Tibial nerve (tissue), 4 donors: ENCODE results near the gene VPS37D. TPM values are rescaled to one million over a fixed set of nuclear protein-coding genes. Genes with fewer than 3 reads are reported as not detected.

Source experiments
- DNase-seq, 2 donors: peaks; one replicate each; pipeline ENCODE4 v3.0.0-alpha.2; 2019; ENCODE audit warnings: low spot score in 2 of 2
- H3K27ac ChIP-seq, 4 donors: fragments of 200-600 bp; sonication (generic) in 3 of 4; one replicate each; pipeline ENCODE4 v1.5.1; 2017 to 2019; ENCODE audit warnings: mild to moderate bottlenecking in 1 of 4
- H3K27me3 ChIP-seq, 2 donors: fragments of 200-600 bp; sonication (generic) in 1 of 2; one replicate each; pipeline versions ENCODE4 v1.5.1 to v1.6.0; 2017 to 2019
- H3K36me3 ChIP-seq, 3 donors: fragments of 200-600 bp; sonication (generic); one replicate each; pipeline ENCODE4 v1.5.1; 2018 to 2019
- H3K4me1 ChIP-seq, 4 donors: fragments of 200-600 bp; sonication (generic) in 3 of 4; one replicate each; pipeline ENCODE4 v1.5.1; 2017 to 2019
- H3K4me3 ChIP-seq, 4 donors: fragments of 200-600 bp; sonication (generic) in 3 of 4; one replicate each; pipeline ENCODE4 v1.5.1; 2017 to 2019; ENCODE audit warnings: mild to moderate bottlenecking in 1 of 4, moderate library complexity in 1 of 4
- H3K9me3 ChIP-seq, 4 donors: fragments of 200-600 bp; sonication (generic) in 3 of 4; one replicate each; pipeline ENCODE4 v1.5.1; 2017 to 2019
- EP300 ChIP-seq, 2 donors: sonication (generic); formaldehyde crosslinking; IDR thresholded peaks; one replicate each; pipeline ENCODE4 v1.6.1; 2017; ENCODE audit warnings: antibody characterized with exemption in 2 of 2, mild to moderate bottlenecking in 1 of 2
- POLR2A ChIP-seq, 2 donors: fragments of 450-650 bp; IDR thresholded peaks; one replicate each; pipeline ENCODE4 v1.6.1; 2017; ENCODE audit warnings: antibody characterized with exemption in 2 of 2, mild to moderate bottlenecking in 2 of 2, moderate library complexity in 2 of 2
- WGBS, 2 donors: methylation state at CpG; one replicate each; pipeline ENCODE4 v1.1.5; 2018; 5-methylcytosine and 5-hydroxymethylcytosine counted together
- total RNA-seq, 4 donors: library from RNA; depleted of rRNA; stranded (reverse); fragments of >200 nt; gene quantifications; one replicate each; pipeline ENCODE4 v1.1.0, GENCODE V29; 2016
- TF ChIP-seq, protein P1 (sequence below), 5 experiments: fragments of 200-600 bp in 3 of 5; fragments of 450-650 bp in 2 of 5; sonication (generic) in 3 of 5; IDR thresholded peaks; one replicate each; pipeline ENCODE4 v1.5.1; 2016 to 2019; ENCODE audit warnings: antibody characterized with exemption in 5 of 5, mild to moderate bottlenecking in 3 of 5, moderate library complexity in 2 of 5

VPS37D gene
- total RNA-seq, 4 donors from 2014 or later = 1.1 to 4.2 (median 3.4) TPM

DNA sequence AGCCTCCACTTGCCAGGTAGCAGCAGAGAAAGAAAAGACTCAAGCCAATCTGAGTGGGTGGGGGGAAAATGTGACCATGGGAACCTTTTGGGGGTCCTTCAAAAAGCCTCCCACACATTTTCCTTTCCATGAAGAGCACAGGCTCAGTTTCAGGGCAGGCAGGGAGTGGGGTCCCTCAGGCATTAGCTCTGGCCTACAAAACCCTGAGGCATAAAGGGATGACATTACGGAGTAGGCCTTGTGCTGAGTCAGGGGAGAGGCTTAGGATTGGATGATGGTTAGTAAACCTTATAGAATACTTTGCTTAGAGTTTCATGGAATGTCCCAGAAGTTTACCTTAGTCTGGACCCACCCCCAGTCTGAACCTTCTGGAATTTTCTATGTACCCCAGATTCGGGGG, 12.1 kb downstream of the VPS37D start:
- Histone ChIP-seq H3K27me3 (no peaks in the 10 kb centered on the region), H3K9me3 (no peaks in the 10 kb centered on the region), H3K27ac (no peak overlapping the region), H3K4me3 (no peak overlapping the region), H3K4me1 (peaks cover 7 to 42% (median 14%) of the 10 kb centered on the region in 4 donors), H3K36me3 (peaks cover 0 to 49% (median 10%) of the 10 kb centered on the region in 3 donors)
- 77 to 88% methylated on average over 2 of the region's 2 CpGs for WGBS, 2 donors
- DNase-seq = no peak
- TF ChIP-seq, protein P1, sequence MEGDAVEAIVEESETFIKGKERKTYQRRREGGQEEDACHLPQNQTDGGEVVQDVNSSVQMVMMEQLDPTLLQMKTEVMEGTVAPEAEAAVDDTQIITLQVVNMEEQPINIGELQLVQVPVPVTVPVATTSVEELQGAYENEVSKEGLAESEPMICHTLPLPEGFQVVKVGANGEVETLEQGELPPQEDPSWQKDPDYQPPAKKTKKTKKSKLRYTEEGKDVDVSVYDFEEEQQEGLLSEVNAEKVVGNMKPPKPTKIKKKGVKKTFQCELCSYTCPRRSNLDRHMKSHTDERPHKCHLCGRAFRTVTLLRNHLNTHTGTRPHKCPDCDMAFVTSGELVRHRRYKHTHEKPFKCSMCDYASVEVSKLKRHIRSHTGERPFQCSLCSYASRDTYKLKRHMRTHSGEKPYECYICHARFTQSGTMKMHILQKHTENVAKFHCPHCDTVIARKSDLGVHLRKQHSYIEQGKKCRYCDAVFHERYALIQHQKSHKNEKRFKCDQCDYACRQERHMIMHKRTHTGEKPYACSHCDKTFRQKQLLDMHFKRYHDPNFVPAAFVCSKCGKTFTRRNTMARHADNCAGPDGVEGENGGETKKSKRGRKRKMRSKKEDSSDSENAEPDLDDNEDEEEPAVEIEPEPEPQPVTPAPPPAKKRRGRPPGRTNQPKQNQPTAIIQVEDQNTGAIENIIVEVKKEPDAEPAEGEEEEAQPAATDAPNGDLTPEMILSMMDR (IDR thresholded peaks at IDR 0.05) = no peak

DNA sequence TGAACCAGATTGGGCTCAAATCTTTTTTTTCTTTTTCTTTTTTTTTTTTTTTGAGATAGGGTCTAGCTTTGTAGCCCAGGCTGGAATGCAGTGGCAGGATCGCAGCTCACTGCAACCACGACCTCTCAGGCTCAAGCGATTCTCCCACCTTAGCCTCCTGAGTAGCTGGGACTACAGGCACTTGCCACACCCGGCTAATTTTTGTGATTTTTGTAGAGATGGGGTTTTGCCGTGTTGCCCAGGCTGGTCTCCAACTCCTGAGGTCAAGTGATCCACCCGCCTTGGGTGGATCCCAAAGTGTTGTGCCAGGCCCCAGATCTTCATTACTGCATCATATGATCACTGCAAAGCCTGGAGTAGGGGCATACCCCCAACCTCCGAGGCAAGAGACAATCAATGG, 12.9 kb downstream of the VPS37D start:
- peaks cover 0 to 49% (median 10%) of the 10 kb centered on the region in 3 donors for H3K36me3 ChIP-seq
- peaks cover 7 to 45% (median 14%) of the 10 kb centered on the region in 4 donors for H3K4me1 ChIP-seq
- TF ChIP-seq, protein P1 (IDR thresholded peaks at IDR 0.05) = no peak
- TF ChIP-seq POLR2A (IDR thresholded peaks at IDR 0.05) (no peak), EP300 (IDR thresholded peaks at IDR 0.05) (no peak)
- H3K27me3 ChIP-seq = no peaks in the 10 kb centered on the region
- H3K27ac ChIP-seq = no peak overlapping the region
- 88 to 91% methylated on average over 7 of the region's 7 CpGs for WGBS, 2 donors
- H3K9me3 ChIP-seq = no peaks in the 10 kb centered on the region
- H3K4me3 ChIP-seq = no peak overlapping the region
- no peak for DNase-seq

DNA sequence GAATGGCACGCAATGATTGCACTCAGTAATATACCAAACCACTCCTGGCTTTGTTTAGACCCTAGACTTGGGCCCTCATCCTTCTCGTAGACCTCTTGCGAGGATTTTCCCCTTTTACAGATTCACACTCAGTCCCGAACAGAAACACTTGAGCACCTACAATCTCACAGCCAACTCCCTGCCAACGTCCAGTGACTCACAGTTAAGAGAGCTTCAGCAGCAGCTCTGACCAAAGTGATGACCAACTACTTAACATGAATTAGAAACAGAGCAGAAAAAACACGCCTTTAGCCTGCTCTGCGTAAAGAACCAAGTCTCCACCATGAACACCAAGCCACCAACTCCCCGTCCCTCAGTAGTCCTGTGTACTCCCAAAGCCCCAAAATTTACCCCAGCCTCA, 13.4 kb downstream of the VPS37D start:
- TF ChIP-seq, protein P1 (IDR thresholded peaks at IDR 0.05) = no peak
- TF ChIP-seq POLR2A (IDR thresholded peaks at IDR 0.05) (no peak), EP300 (IDR thresholded peaks at IDR 0.05) (no peak)
- Histone ChIP-seq H3K4me3 (no peak overlapping the region), H3K9me3 (no peaks in the 10 kb centered on the region), H3K4me1 (peaks cover 7 to 45% (median 14%) of the 10 kb centered on the region in 4 donors), H3K36me3 (peaks cover 0 to 49% (median 10%) of the 10 kb centered on the region in 3 donors), H3K27ac (no peak overlapping the region), H3K27me3 (no peaks in the 10 kb centered on the region)
- no peak for DNase-seq
- WGBS, 2 donors = 81 to 83% methylated on average over 8 of the region's 8 CpGs

DNA sequence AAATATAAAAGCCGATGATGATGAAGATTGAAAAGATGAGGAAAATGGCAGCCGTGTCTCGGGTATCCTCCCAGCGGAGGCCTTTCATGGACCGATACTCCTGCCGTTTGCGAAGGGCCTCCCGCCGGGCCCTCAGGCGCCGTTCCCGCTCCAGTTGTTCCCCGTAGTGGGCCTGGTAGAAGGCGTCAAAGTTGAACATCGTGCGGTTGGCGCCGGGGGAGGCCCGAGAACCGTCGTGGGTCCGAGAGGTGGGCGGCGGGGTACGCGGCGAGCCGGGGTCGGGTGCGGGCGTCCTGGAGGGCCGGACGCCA, 15.1 kb downstream of the VPS37D start:
- Histone ChIP-seq H3K9me3 (no peaks in the 10 kb centered on the region), H3K27ac (peak overlapping the region; percentile 2 to 88 (median 82)), H3K36me3 (peaks cover 0 to 54% (median 9%) of the 10 kb centered on the region in 3 donors), H3K4me3 (peak overlapping the region; percentile 63 to 95 (median 78)), H3K4me1 (peaks cover 7 to 45% (median 14%) of the 10 kb centered on the region in 4 donors), H3K27me3 (no peaks in the 10 kb centered on the region)
- no peak for TF ChIP-seq EP300 (IDR thresholded peaks at IDR 0.05)
- TF ChIP-seq, protein P1 (IDR thresholded peaks at IDR 0.05) = no peak
- no peak for TF ChIP-seq POLR2A (IDR thresholded peaks at IDR 0.05)
- no peak for DNase-seq
- 0 to 1% methylated on average over 26 to 32 of the region's 33 CpGs for WGBS, 2 donors

GRCh38 chr7:73683056-73683787, 15.6 kb downstream of the VPS37D start, which contains the start of the genes BUD23 and DNAJC30:
Gene BUD23, plus strand, starts transcription at chr7:73683597. Its CDS starts 29 bp downstream, at chr7:73683626.
Gene DNAJC30, minus strand, starts transcription at chr7:73683453. Its CDS starts 30 bp downstream, at chr7:73683423.
- peak within 1 kb of the TSS; percentile 63 to 95 (median 78) for H3K4me3 ChIP-seq
- H3K27me3 ChIP-seq = no peaks in the 10 kb centered on the region
- H3K36me3 ChIP-seq = peaks cover 0 to 54% (median 4%) of the 10 kb centered on the region in 3 donors
- DNase-seq = peak; percentile 98 to 99
- TF ChIP-seq, protein P1 (IDR thresholded peaks at IDR 0.05) = peak in 2 of 5 experiments; percentile 41 to 48
- TF ChIP-seq EP300 (IDR thresholded peaks at IDR 0.05) = peak; percentile 62 to 86
- TF ChIP-seq POLR2A (IDR thresholded peaks at IDR 0.05) = peak; percentile 16 to 60
- H3K9me3 ChIP-seq = no peaks in the 10 kb centered on the region
- peaks cover 7 to 45% (median 14%) of the 10 kb centered on the region in 4 donors for H3K4me1 ChIP-seq
- 0% methylated on average over 22 to 42 of the region's 68 CpGs for WGBS, 2 donors
- H3K27ac ChIP-seq = peak within 1 kb of the TSS; percentile 46 to 88 (median 82)
